Prostate gland (tissue), 2 donors: ENCODE data around the gene NR6A1. TPM values are rescaled to one million over a fixed set of nuclear protein-coding genes. Genes with fewer than 3 reads are reported as not detected.
A peak's percentile ranks its signal among the peaks of the same experiment; 100 is the strongest.

Source experiments
- DNase-seq: peaks from one replicate; pipeline ENCODE4 v3.0.0-alpha.2; 2019; ENCODE audit warnings: low spot score
- H3K27ac ChIP-seq, 2 donors: fragments of 200-600 bp; sonication (generic); 2 replicates each; pipeline ENCODE4 v1.5.1; 2017 to 2019
- H3K27me3 ChIP-seq: fragments of 200-600 bp; sonication (generic); replicated peaks from 2 replicates; pipeline ENCODE4 v1.5.1; 2019; ENCODE audit not compliant: insufficient read depth
- H3K36me3 ChIP-seq, 2 donors: fragments of 200-600 bp; sonication (generic); 1 replicate in 1 of 2; 2 replicates in 1 of 2; pipeline versions ENCODE4 v1.5.1 to v1.8.1; 2017 to 2019
- H3K4me1 ChIP-seq: fragments of 200-600 bp; sonication (generic); replicated peaks from 2 replicates; pipeline ENCODE4 v1.5.1; 2019
- H3K4me3 ChIP-seq, 2 donors: fragments of 200-600 bp; sonication (generic); 2 replicates each; pipeline ENCODE4 v1.5.1; 2017 to 2019
- H3K9me3 ChIP-seq: fragments of 200-600 bp; sonication (generic); 2 replicates; pipeline ENCODE4 v1.5.1; 2017
- CTCF ChIP-seq, 4 experiments: fragments of 200-600 bp in 2 of 4; fragments of 450-650 bp in 2 of 4; sonication (generic) in 2 of 4; IDR thresholded peaks; 1 replicate in 3 of 4; 2 replicates in 1 of 4; pipeline ENCODE4 v1.5.1; 2016 to 2019; ENCODE audit warnings: antibody characterized with exemption in 4 of 4, mild to moderate bottlenecking in 2 of 4, moderate library complexity in 2 of 4
- POLR2A ChIP-seq: fragments of 450-650 bp; IDR thresholded peaks from one replicate; pipeline ENCODE4 v1.6.1; 2016; ENCODE audit warnings: antibody characterized with exemption, mild to moderate bottlenecking
- POLR2AphosphoS5 ChIP-seq: sonication (generic); formaldehyde crosslinking; IDR thresholded peaks from one replicate; pipeline ENCODE4 v1.6.1; 2017; ENCODE audit warnings: antibody characterized with exemption
- WGBS: methylation state at CpG from one replicate; pipeline ENCODE4 v1.1.5; 2018; 5-methylcytosine and 5-hydroxymethylcytosine counted together
- intact Hi-C: fragments of 100-400 bp; cut with DNase I; formaldehyde crosslinking; loops from one replicate; pipeline ENCODE4 v1.14.2; 2022
- total RNA-seq, 2 donors: library from RNA; depleted of rRNA; stranded (reverse); fragments of >200 nt; gene quantifications; one replicate each; pipeline ENCODE4 v1.1.0, GENCODE V29; 2016

Gene NR6A1
- total RNA-seq, 2 donors from 2014 or later: 1.3 to 53.7 TPM

- Histone ChIP-seq H3K9me3 (no peaks in the 10 kb centered on the region), H3K27ac (peak overlapping the region; percentile 40 to 44), H3K27me3 (no peaks in the 10 kb centered on the region), H3K4me1 (no peaks in the 10 kb centered on the region), H3K36me3 (no peaks in the 10 kb centered on the region), H3K4me3 (no peak overlapping the region)
- no peak for TF ChIP-seq CTCF (IDR thresholded peaks at IDR 0.05)
- peak; percentile 60 for TF ChIP-seq POLR2AphosphoS5
- WGBS: 19% methylated on average over 2 of the region's 2 CpGs
- peak; percentile 66 for DNase-seq
- intact Hi-C loops: no loop called here
Observed at GRCh38 chr9:124602204-124602603, 168.9 kb downstream of the NR6A1 start.

GRCh38 chr9:124600407-124600806 is 170.7 kb downstream of the NR6A1 start:
- H3K36me3 ChIP-seq: no peaks in the 10 kb centered on the region
- DNase-seq: no peak
- H3K4me3 ChIP-seq: no peak overlapping the region
- no peaks in the 10 kb centered on the region for H3K4me1 ChIP-seq
- no peak for TF ChIP-seq POLR2A
- H3K27ac ChIP-seq: no peak overlapping the region
- no peaks in the 10 kb centered on the region for H3K27me3 ChIP-seq
- intact Hi-C loops: no loop called here
- H3K9me3 ChIP-seq: no peaks in the 10 kb centered on the region

- Histone ChIP-seq H3K27ac (no peak overlapping the region), H3K27me3 (no peaks in the 10 kb centered on the region), H3K36me3 (no peaks in the 10 kb centered on the region), H3K4me3 (no peak overlapping the region), H3K9me3 (no peaks in the 10 kb centered on the region), H3K4me1 (no peaks in the 10 kb centered on the region)
- DNase-seq: no peak
- 98% methylated on average over 39 of the region's 39 CpGs for WGBS
- TF ChIP-seq CTCF (IDR thresholded peaks at IDR 0.05) (no peak), POLR2A (no peak), POLR2AphosphoS5 (no peak)
- intact Hi-C loops: no loop called here
Observed at GRCh38 chr9:124599121-124599795, 171.9 kb downstream of the NR6A1 start.

- no peaks in the 10 kb centered on the region for H3K36me3 ChIP-seq
- intact Hi-C loops: no loop called here
- no peaks in the 10 kb centered on the region for H3K4me1 ChIP-seq
- no peaks in the 10 kb centered on the region for H3K27me3 ChIP-seq
- DNase-seq: no peak
- TF ChIP-seq POLR2AphosphoS5 (no peak), POLR2A (no peak), CTCF (IDR thresholded peaks at IDR 0.05) (no peak)
- H3K27ac ChIP-seq: no peak overlapping the region
- H3K9me3 ChIP-seq: no peaks in the 10 kb centered on the region
- 97% methylated on average over 5 of the region's 5 CpGs for WGBS
- H3K4me3 ChIP-seq: no peak overlapping the region
Observed at GRCh38 chr9:124598048-124598447, 173.1 kb downstream of the NR6A1 start.

GRCh38 chr9:124596172-124596839 is 174.8 kb downstream of the NR6A1 start:
- TF ChIP-seq POLR2AphosphoS5: no peak
- TF ChIP-seq CTCF (IDR thresholded peaks at IDR 0.05): no peak
- no peak for TF ChIP-seq POLR2A
- H3K4me1 ChIP-seq: no peaks in the 10 kb centered on the region
- no peak overlapping the region for H3K4me3 ChIP-seq
- no peak overlapping the region for H3K27ac ChIP-seq
- H3K9me3 ChIP-seq: no peaks in the 10 kb centered on the region
- intact Hi-C loops: no loop called here
- no peaks in the 10 kb centered on the region for H3K27me3 ChIP-seq
- DNase-seq: no peak
- H3K36me3 ChIP-seq: no peaks in the 10 kb centered on the region
- 83% methylated on average over 6 of the region's 6 CpGs for WGBS
